Non-pigmented ciliary epithelial cell (primary cell): ENCODE measurements around the gene UNC5C.

Source experiments
- DNase-seq: peaks from one replicate; pipeline ENCODE4 v3.0.0-alpha.2; 2010; ENCODE audit warnings: low read depth

UNC5C gene

DNA sequence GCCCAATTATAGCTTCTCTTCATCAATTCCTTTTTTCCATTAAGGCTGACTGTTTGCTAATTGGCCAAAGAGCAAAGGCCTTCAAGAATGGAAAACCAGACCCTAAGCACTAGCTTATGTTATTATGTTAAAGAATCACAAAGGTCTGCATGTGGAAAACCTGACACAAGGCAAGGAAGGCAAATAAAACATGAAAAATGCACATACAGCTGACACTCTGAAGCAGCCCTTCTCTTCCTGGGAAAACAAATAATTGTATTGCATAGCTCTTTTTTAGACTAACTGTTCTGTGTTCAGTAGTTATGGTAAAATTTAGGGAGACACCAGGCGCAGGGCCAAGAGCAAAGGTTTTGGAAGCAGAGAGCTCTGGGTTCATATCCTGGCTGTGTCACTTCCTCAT lies 223.1 kb downstream of the UNC5C start:
- DNase-seq: no peak

DNA sequence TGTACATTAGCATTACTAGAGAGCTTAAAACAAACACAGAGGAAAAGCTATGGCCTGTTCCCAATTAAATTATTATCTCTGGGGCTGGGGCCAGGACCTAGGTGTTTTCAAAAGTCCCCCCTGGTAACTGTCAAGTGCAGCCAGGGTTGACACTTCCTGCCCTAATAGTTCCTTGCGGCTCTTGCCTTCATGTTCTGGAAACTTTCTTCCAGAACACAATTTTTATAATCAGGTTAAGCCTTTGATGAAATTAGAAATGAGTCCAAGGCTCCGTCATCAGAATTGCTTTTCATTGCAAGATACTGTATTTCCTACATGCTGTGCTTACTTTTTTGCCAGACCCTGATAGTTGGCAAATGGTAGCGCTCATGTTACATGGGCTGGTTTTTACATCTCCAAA lies 229.6 kb downstream of the UNC5C start:
- DNase-seq: no peak

GRCh38 chr4:95318483-95318882 lies 230.3 kb downstream of the UNC5C start:
- no peak for DNase-seq

DNA sequence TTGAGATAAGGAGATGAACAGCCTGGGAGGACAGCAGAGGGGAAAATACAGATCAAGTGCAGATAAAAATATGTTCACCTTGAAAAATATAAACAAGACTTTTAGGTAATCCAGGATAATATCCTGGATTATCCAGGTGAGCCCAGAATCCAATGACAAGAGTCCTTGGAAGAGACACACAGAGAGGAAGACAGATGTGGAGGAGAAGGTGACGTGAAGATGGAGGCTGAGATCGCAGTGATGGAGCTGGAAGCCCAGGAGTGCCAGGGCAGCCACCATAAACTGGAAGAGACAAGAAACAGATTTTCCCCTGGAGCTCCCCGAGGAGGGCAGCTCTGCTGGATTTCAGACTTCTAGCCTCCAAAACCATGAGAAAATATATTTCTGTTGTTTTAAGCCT lies 230.7 kb downstream of the UNC5C start:
- DNase-seq: no peak

- no peak for DNase-seq
Observed at GRCh38 chr4:95317085-95317793, 231.5 kb downstream of the UNC5C start.

- DNase-seq: no peak
Observed at GRCh38 chr4:95314573-95314972, 234.2 kb downstream of the UNC5C start.

- DNase-seq: peak; percentile 69
Observed at GRCh38 chr4:95304898-95305297, 243.9 kb downstream of the UNC5C start.

GRCh38 chr4:95300304-95300703 lies 248.5 kb downstream of the UNC5C start:
- no peak for DNase-seq

DNA sequence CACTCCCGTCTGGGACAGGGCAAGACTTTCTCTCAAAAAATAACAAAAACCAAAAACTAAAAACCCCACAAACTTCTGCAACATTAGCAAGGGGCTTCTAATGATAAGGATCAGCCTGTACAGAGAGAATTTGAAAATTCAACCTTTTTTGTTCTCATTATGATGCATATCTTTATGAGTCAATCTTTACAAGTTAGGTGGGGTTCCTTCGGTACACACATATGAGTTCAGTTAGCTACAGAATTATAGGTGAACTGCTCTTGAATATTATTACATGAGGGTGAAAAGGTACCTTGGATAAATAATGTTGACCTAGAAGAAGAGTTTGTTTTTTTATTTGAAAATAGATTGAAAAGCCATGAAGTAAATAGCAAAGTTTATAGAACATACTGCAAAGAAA lies 252.7 kb downstream of the UNC5C start:
- DNase-seq: no peak

DNA sequence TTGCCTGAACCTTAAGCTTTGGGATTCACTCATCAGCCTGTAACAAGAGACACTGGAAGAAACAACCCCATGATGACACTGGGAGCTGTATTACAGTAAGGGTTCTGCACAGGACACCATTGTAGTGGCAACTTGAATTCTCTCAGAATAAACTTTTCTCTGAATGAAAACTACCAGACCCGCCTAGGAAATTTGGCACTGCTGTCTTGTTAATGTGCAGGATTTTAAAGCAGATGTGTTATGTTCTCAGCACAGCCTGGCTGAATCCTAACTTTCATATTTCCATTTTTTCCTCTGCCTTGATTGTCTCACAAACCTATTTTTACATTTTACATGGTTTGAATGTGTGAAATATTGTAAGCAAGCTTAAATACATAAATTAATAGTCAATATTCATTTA lies 253.6 kb downstream of the UNC5C start:
- no peak for DNase-seq

- no peak for DNase-seq
Observed at GRCh38 chr4:95294321-95294720, 254.5 kb downstream of the UNC5C start.

GRCh38 chr4:95293014-95293413 lies 255.8 kb downstream of the UNC5C start:
- no peak for DNase-seq

GRCh38 chr4:95290702-95291101 lies 258.1 kb downstream of the UNC5C start:
- DNase-seq: peak; percentile 20

- peak; percentile 42 for DNase-seq
Observed at GRCh38 chr4:95289028-95289634, 259.6 kb downstream of the UNC5C start.

- no peak for DNase-seq
Observed at GRCh38 chr4:95288552-95288951, 260.2 kb downstream of the UNC5C start.

GRCh38 chr4:95285797-95286196 lies 263.0 kb downstream of the UNC5C start:
- DNase-seq: no peak

GRCh38 chr4:95284655-95285054 lies 264.1 kb downstream of the UNC5C start:
- no peak for DNase-seq

- no peak for DNase-seq
Observed at GRCh38 chr4:95283320-95283719, 265.5 kb downstream of the UNC5C start.

DNA sequence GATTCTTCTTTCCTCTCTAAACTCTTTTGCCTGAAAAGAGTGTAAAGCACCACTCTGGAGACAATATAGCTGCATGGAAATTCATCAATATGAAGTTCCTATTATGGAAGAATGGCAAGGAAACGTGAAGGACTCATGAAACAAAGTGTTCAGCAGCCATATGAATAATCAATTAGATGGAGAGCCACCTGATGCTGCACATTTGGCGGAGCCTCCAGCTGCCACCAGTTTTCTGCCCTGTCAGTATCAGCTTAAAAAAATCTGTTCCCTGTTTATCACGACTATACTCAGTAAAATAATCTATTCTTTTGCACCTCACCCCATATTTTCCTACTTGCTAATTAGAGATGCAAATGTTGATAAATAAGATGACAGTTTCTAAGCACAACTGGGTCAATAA lies 276.0 kb downstream of the UNC5C start:
- DNase-seq: no peak

DNA sequence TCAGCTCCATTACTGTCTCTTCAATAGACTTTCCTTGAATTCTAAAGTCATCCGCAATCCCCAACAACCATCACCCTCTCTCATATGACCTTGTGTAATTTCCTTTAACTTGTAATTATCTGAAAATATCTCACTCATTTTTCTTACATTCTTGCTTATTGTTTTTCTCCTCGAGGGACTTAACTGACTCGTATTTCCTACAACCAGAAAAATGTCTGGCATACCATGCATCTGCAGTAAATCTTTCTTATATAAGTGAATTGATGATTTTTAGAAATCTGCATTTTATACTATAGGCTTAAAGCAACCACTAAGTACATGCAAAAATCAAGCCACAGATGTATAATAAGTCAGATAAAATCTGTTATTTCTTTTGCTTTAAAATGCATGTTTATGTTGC lies 276.7 kb downstream of the UNC5C start:
- DNase-seq: no peak

DNA sequence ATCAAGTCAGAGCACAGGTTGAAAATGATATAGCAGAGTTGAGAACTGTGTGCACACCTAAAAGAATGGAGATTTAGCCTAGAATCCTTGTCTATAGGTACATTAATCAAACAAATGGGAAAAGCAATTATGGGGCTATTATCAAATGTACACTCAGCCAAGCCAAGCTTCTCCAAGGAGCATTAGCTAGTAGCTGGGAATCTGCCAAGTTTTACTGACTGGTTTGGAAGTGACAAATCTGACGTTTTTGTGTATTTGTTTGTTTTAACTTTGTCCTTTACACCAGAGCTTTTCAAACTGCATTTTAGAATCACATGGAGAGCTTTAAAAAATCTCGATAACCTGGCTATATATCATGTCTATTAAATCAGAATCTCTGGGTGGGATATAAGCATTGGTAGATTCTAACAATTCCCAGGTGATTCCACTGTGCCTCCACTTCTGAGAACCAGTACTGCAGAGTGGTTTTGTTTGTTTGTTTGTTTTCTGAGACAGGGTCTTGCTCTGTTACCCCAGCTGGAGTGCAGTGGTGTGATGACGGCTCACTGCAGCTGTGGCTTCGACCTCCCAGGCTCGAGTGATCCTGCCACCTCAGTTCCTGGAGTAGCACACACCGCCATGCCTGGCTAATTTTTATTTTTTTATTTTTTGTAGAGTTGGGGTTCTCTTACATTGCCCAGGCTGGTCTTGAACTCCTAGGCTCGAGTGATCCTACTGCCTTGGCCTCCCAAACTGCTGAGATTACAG lies 279.8 kb downstream of the UNC5C start:
- DNase-seq: no peak

- DNase-seq: peak; percentile 26
Observed at GRCh38 chr4:95267081-95267480, 281.7 kb downstream of the UNC5C start.
